ENCODE measurements around the gene GEMIN5.

GEMIN5 gene

DNA sequence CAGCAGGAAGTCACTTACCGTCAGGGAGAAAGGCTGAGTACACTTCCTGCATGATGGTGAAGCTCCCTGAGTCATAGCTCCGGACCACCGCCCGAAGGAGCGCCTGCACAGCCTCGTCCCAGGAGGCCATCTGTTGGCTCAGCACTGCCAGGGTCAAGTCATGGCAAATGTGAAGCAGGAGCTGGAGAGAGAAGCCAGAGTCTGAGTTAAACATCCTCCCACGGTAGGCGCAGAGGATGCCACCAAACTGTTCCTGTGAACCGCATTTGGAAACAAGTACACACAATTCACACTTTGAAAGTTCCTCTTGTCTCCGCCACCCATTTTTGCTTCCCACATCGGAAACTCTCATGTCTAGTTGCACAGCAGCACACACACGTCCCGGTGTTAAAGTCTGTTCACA, 45.6 kb downstream of the GEMIN5 start:
- DNase-seq (ENCODE audit: low read depth) = no peak

GRCh38 chr5:154885439-154885838, 52.6 kb downstream of the GEMIN5 start:
- DNase-seq (ENCODE audit: low read depth) = no peak

GRCh38 chr5:154884424-154884823, 53.6 kb downstream of the GEMIN5 start:
- no peak for DNase-seq (ENCODE audit: low read depth)

- DNase-seq (ENCODE audit: low read depth) = no peak
Observed at GRCh38 chr5:154881986-154882385, 56.0 kb downstream of the GEMIN5 start.

DNA sequence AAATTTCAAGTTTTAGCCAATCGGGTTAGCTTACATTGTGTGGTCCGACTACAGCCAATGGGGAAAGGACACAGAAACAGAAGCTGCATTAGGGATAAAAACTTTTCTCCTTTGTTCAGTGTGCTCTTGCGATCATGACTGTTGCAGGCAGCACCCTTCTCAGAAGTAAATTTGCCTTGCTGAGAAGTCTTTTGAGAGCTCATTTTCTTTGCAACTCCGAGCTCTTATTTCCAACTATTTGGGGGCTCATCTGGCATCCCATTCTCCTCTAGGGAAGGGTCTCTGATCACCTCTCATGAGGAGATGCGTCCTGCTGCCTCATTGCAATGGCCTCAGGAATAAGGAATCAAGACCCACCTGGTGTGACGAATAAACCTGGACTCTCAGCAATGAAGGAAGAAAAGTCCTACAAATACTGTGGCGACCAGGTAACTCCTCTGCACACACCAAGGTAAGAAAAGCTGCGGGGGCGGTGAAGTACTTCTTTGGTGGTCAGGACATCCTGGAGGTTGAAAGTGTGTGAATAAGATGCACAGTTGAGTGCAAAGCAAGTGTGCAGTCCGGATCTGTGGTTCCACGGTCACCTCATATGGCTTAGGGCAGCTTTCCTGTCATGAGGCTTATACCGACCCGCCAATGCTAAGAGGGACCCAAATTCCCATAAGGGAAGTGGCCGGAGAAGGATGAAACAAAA, 59.2 kb downstream of the GEMIN5 start:
- DNase-seq (ENCODE audit: low read depth) = no peak

DNA sequence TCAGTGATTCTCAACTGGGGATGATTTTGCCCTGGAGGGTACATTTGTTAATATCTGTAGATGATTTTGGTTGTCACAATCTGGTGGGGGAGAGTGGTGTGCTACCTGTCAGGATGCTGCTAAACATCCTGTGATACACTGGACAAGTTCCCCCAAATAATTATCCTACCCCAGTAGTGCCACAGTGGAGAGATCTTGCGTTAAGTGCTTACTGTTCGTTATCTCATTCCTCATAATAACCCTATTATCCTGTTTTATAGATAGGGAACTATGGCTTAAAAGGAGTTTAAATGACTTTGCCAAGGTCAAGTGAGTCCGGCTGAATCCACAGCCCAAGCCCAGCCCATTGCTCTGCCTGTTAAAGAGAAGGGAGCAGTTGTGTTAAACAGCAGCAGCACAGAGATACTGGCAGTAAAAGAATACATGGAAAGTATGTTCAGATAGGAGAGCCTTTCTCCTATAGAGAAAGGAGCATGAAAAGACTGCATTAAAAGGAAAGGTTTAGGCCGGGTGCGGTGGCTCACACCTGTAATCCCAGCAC, 64.2 kb downstream of the GEMIN5 start:
- DNase-seq (ENCODE audit: low read depth) = no peak

DNA sequence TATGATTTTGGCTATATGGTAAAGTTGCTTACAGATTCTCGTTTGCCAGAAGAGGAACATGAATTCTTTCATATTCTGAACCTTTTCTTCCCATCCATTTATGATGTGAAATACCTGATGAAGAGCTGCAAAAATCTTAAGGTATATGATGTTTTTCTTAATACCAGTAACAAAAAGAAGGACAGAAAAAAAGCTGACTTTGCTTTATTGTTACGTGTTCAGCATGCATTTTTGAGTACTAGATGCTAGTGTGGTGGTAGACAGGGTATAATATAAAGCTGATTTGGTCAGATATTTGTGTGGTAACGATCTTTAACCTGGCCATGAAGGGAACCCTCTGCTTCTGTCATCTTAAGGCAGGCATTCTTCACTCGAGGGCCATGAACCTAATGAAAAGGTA, 66.3 kb downstream of the GEMIN5 start:
- no peak for DNase-seq (ENCODE audit: low read depth)

GRCh38 chr5:154868702-154869101, 69.3 kb downstream of the GEMIN5 start:
- no peak for DNase-seq (ENCODE audit: low read depth)

DNA sequence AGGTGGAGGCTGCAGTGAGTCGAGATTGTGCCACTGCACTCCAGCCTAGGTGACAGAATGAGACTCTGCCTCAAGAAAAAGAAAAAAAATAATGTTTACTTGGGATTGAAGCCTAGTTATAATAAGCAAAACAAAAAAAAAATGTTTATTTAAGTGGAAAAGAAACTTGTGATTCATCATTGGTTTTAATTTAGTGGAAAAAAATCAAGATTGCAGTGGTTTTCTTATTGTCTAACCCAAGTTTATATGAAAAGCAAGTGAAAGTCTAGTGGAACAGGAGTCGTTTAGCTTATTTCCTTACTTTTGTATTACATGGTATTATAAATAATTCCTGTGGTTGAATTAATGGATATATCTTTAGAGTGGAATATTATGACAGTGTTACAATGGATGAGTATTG, 71.2 kb downstream of the GEMIN5 start:
- DNase-seq (ENCODE audit: low read depth) = no peak

DNA sequence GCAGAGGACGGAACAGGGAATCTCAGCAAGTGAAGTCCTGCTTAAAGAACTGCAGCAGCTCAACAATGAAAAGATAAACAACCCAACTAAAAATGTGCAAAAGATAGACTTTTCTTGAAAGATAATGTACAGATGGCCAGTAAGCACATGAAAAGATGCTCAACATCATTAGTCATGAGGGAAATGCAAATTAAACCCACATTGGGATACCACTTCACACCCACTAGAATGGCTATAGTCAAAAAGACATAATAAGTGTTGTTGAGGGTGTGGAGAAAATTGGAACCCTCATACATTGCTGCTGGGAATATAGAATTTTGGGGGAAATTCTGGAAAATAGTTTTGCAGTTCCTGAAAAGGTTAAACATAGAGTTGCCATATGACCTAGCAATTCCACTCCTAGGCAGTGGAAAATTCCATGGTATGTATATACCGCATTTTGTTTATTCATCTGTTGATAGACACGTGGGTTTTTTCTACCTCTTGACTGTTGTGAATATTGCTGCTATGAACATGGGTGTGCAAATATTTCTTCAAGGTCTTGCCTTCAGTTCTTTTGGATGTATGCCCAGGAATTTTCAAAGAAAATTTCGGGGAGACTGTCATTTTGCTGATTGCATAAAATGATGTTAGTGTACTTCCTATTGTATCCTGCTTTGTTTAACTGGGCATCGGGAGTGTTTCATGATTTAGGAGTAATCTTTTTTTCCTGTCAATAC, 72.4 kb downstream of the GEMIN5 start:
- no peak for DNase-seq (ENCODE audit: low read depth)

DNA sequence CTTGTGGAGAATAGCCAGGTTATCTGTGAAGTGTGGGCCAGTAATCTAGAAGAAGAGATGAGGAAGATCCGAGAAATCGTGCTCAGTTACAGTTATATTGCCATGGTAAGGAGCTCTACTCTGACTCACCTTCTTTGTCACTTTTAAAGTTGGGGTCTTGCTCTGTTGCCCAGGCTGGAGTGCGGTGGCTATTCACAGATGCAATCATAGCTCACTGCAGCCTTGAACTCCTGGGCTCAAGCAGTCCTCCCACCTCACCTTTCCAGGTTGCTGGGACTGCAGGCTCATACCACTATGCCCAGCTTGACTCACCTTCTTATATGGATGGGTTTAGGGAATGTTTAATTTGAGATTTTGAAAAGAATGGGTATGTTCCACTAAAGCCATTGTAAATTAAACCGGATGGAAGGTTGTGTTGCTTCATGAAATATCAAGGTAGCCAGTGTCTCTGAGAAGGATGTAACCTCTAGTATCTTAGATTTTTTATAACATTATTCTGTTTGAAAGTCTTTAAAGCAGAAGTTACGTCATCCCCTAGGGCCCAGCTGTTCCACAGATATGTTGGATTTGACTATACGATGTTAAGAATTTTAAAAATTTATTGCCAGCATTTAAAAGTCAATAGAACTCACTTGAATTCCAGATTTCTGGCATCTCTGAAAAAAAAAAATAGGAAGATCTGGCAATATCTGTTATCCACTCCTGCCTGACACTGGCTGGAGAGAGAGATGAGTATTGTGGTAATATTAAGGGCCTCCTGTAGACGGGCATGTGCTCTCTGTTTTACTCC, 74.5 kb downstream of the GEMIN5 start:
- no peak for DNase-seq (ENCODE audit: low read depth)

DNA sequence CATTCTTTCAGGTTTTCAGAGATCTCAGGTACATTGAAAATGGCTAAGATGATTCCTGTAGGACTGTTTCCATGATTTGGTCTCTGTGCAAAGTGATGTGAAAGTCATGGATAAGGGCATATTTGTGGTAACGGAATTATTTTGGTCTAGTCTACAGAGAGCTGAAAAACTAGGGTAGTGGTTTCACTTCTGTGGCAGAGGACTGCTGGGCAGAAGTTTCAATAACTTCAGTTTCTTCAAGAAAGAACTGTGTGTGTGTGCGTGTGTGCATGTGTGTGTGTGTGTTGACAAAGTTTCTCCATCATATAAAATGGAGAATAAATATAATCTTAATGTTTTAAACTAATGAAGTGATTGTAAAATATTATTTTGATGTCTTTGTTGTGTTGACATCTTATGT, 75.2 kb downstream of the GEMIN5 start:
- no peak for DNase-seq (ENCODE audit: low read depth)

- DNase-seq (ENCODE audit: low read depth) = no peak
Observed at GRCh38 chr5:154861946-154862345, 76.1 kb downstream of the GEMIN5 start.

DNA sequence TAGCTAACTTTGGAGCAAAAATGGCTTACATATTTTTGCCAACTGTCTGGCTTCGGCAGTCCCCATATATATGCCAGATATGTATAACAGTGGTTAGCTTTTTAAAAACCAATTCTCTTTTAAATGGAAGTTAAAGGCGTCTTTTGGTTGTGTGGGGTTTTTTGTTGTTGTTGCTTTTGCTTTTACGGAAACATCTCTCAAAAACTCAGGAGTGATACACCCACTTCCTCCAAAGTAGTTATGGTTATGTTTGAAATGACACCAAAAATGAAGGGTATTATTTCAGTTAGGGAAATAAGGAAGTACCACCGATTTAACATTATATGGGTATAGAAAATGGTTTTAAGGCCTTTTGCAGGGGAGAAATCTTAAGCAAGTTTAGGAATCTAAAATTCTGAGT, 77.2 kb downstream of the GEMIN5 start:
- DNase-seq (ENCODE audit: low read depth) = no peak

DNA sequence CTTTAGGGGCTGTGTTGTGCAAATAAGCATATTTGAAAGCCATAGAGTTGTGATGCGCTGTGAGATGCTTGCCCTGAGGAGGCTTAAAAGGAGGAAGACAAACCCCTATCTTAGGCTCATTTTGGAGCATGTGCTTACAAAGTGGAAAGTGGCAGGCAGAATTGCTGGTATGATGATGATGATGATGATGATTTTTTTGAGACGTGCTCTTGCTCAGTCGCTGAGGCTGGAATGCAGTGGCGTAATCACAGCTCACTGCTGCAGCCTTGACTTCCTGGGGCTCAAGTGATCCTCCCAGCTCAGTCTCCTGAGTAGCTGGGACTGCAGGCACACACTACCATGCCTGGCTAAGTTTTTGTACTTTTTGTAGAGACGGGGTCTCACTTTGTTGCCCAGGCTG, 77.9 kb downstream of the GEMIN5 start:
- DNase-seq (ENCODE audit: low read depth) = peak; percentile 38

- no peak for DNase-seq (ENCODE audit: low read depth)
Observed at GRCh38 chr5:154858972-154859871, 78.8 kb downstream of the GEMIN5 start.

DNA sequence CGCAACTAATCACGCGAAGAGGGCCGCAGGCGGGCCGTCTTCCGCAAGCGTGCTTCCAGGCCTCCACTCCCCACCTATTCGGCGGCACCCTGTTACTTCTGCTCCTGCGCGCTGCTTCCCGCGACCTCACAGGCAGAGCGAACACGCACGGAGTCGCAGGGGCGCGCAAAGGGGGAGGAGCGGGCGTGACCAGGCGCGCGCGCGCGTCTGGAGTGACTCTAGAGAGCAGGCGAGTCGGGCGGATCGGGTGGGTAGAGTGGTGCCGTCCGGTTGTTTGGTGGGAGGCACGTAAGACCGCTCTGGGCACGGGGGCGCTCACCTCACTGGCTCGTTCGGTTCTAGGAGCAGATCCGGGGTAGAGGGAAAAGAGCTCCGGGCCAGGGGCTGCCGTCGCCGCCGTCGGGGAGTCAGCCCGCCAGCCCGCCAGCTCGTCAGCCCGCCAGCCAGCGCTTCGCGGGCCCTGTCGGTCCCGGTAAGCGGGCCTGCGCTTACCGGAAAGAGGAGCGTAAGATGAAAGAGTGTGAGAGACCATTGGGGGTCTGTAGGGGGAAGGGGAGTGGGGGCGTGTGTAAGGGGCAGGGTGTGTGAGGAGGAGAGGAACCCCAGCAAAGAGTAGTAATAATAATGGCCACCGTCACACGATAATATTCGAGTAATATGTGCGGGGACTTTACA, 79.6 kb downstream of the GEMIN5 start, which contains the start of gene CNOT8:
TSS of gene CNOT8 (plus strand) at position 331 of the 675 bp plus-strand sequence. CDS start 4,652 bp downstream, outside the sequence.
- DNase-seq (ENCODE audit: low read depth) = peak; percentile 93

GRCh38 chr5:154857530-154858296, 80.3 kb downstream of the GEMIN5 start:
- peak; percentile 92 for DNase-seq (ENCODE audit: low read depth)

DNA sequence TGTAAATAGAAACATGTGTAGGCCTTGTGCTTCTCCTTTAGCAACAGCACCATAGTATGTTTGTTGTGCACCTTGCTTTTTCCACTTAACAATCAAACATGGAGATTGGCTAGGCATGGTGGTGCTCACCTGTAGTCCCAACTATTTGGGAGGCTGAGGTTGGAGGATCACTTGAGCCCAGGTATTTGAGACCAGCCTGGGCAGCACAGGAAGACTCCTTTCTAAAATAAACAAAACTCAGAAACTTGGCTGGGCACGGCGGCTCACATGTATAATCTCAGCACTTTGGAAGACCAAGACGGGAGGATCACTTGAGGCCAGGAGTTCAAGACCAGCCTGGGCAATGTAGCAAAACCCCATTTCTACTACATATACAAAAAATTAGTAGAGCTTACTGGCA, 86.7 kb downstream of the GEMIN5 start:
- DNase-seq (ENCODE audit: low read depth) = no peak
